ENCODE data around the gene KRT7. TPM values are rescaled to one million over a fixed set of nuclear protein-coding genes. Genes with fewer than 3 reads are reported as not detected.

Gene KRT7
- total RNA-seq, 1 donor from 2014 or later, result 768 TPM

DNA sequence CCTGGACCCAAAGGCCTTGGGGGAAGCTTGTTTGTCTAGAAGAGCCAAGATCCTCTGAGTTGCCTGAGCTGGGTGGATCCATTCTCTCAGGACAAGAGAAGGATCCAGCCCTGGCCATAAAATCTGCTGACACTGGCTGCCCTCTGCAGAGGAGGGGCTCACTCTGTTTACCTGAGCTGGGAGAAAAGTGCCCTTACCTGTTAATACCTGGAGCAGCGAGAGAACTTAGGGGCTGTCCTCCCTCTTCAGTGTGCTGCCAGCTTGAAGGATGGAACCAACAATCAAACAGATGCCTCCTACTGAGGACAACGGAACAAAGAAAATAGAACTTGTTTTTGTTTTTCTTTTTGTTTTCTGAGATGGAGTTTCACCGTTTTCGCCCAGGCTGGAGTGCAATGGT, 7.3 kb upstream of the KRT7 start:
- TF ChIP-seq, protein P1, sequence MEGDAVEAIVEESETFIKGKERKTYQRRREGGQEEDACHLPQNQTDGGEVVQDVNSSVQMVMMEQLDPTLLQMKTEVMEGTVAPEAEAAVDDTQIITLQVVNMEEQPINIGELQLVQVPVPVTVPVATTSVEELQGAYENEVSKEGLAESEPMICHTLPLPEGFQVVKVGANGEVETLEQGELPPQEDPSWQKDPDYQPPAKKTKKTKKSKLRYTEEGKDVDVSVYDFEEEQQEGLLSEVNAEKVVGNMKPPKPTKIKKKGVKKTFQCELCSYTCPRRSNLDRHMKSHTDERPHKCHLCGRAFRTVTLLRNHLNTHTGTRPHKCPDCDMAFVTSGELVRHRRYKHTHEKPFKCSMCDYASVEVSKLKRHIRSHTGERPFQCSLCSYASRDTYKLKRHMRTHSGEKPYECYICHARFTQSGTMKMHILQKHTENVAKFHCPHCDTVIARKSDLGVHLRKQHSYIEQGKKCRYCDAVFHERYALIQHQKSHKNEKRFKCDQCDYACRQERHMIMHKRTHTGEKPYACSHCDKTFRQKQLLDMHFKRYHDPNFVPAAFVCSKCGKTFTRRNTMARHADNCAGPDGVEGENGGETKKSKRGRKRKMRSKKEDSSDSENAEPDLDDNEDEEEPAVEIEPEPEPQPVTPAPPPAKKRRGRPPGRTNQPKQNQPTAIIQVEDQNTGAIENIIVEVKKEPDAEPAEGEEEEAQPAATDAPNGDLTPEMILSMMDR (conservative IDR thresholded peaks at IDR 0.05; ENCODE audit: low read depth, low read length), result no peak
- DNase-seq (ENCODE audit: low read depth), result no peak
- H3K4me3 ChIP-seq (ENCODE audit: low read depth, low read length), result no peak overlapping the region

DNA sequence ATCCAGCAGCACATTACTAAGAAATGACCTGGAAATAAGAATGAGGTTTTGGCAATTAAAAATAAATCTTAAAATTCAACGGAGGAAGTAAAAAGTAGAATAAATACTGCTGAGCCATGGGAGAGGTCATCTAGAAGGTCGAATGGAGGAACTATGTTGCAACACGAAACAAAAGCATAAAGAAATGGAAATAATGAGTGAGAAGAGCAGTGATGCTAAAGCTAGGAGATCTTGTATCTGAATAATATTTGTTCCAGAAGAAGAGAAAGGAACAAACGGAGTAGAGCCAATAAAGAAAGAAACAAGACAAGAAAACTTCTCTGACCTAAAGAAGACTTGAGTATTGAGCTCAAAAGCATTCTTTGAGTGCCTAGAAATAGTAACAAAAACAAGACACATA, 6.6 kb upstream of the KRT7 start:
- DNase-seq (ENCODE audit: low read depth), result no peak
- H3K4me3 ChIP-seq (ENCODE audit: low read depth, low read length), result no peak overlapping the region
- TF ChIP-seq, protein P1 (conservative IDR thresholded peaks at IDR 0.05; ENCODE audit: low read depth, low read length), result no peak

DNA sequence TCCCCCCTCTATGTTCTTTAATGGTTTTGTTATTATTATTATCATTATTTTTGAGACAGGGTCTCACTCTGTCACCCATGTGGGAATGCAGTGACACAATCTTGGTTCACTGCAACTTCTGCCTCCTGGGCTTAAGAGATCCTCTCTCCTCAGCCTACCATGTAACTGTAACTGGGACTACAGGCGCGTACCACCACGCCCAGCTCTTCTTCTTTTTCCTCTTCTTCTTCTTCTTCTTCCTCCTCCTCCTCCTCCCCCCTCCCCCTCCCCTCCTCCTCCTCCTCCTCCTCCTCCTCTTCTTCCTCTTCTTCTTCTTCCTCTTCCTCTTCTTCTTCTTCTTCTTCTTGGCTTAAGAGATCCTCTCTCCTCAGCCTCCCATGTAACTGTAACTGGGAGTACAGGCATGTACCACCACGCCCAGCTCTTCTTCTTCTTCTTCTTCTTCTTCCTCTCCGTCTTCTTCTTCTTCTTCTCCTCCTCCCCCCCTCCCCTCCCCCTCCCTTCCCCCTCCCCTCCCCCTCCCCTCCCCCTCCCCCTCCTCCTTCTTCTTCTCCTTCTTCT, 5.4 kb upstream of the KRT7 start:
- no peak overlapping the region for H3K4me3 ChIP-seq (ENCODE audit: low read depth, low read length)
- TF ChIP-seq, protein P1 (conservative IDR thresholded peaks at IDR 0.05; ENCODE audit: low read depth, low read length), result no peak

DNA sequence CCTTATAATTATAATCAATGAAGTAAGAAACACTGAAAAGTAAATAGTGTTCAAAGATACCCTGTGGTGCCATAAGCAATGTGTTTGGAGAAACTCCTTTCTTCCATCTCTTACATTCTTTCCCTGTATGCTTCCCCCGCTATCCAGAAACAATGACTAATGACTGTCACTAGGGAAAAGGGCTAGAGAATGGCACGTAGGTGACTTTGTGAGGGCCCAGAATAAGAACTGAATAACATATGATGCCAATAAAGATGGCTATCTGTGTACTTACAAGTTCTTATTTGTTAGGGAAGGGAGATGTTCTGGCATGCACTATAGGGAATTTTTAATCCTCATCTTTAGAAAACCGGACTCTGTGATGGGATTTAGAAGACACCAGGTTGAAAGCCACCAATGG, 4.7 kb upstream of the KRT7 start:
- TF ChIP-seq, protein P1 (conservative IDR thresholded peaks at IDR 0.05; ENCODE audit: low read depth, low read length), result no peak
- no peak overlapping the region for H3K4me3 ChIP-seq (ENCODE audit: low read depth, low read length)
- no peak for DNase-seq (ENCODE audit: low read depth)

More for the DNA sequence above, 5.4 kb upstream of the KRT7 start:
- DNase-seq (ENCODE audit: low read depth), result no peak

DNA sequence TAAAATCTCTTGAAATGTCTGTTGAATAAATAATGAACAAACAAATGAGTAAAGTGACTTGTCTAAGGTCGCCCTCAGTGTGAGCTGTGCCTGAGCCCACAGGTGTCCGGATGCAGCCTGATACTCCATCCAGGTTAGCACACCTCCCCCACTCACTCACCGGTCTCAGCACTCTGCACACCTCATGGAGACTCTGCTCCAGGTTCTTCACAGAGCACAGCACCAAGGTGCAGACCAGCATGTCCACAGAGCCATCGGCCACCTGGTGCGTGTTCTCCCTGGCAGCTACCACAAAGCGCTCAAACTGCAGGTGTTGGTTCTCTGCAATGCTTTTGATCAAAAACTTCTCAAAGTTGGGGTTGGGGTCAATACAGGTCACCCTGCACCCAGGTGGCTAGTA, 4.1 kb upstream of the KRT7 start:
- DNase-seq (ENCODE audit: low read depth), result no peak
- H3K4me3 ChIP-seq (ENCODE audit: low read depth, low read length), result no peak overlapping the region
- TF ChIP-seq, protein P1 (conservative IDR thresholded peaks at IDR 0.05; ENCODE audit: low read depth, low read length), result no peak

DNA sequence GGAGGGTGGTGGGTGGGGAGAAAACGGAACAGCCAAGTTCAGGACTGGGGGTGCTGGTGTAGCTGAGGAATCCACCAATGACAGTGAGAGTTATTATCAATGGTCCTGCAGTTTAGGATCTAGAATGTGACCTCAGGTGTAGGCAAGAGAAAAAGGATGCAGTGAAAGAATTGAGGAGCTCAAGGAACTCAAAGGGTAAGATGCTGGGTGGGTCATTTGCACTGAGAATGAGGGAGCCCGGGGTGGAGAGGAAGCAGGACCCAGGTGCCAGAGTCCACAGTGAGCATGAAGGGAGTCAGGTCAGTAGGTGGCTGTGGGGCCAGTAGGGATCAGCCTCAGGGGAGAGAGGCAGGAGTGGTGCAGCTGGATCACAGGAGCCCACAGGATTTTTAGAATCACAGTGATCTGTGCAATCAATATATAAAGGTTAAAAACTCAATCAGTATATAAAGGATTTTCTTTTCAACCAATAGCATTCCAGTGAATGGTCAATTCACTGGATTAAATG, 3.2 kb upstream of the KRT7 start:
- no peak for DNase-seq (ENCODE audit: low read depth)
- TF ChIP-seq, protein P1 (conservative IDR thresholded peaks at IDR 0.05; ENCODE audit: low read depth, low read length), result no peak
- H3K4me3 ChIP-seq (ENCODE audit: low read depth, low read length), result no peak overlapping the region
